ES-I3 (cell line): Measurements from ENCODE around the gene STYXL2.

ENCODE experiments used
- H3K36me3 ChIP-seq: 2 replicates; pipeline ENCODE4 v1.6.1; 2013; ENCODE audit warnings: mild to moderate bottlenecking, low read length, control low read depth, moderate library complexity; ENCODE audit not compliant: insufficient read depth
- H3K4me1 ChIP-seq: 2 replicates; pipeline ENCODE4 v1.6.1; 2013; ENCODE audit warnings: mild to moderate bottlenecking, control low read depth, low read length; ENCODE audit not compliant: insufficient read depth
- H3K9ac ChIP-seq: 2 replicates; pipeline ENCODE4 v1.6.1; 2013; ENCODE audit warnings: low read depth, mild to moderate bottlenecking, low read length, moderate library complexity
- H3K9me3 ChIP-seq: 2 replicates; pipeline ENCODE4 v1.6.1; 2013; ENCODE audit warnings: mild to moderate bottlenecking, low read length, moderate library complexity; ENCODE audit not compliant: control insufficient read depth, insufficient read depth

STYXL2 gene

GRCh38 chr1:167093846-167094516 is at the start of gene STYXL2:
Gene STYXL2, plus strand, starts transcription at chr1:167094075. Its CDS starts 775 bp downstream, at chr1:167094850.
- Histone ChIP-seq H3K4me1 (peaks cover 10% of the 10 kb centered on the region; the same call in 1 of the 2 replicates), H3K36me3 (no peaks in the 10 kb centered on the region; the same call in 1 of the 2 replicates), H3K9ac (no peak within 1 kb of the TSS), H3K9me3 (no peaks in the 10 kb centered on the region; the same call in 1 of the 2 replicates)

GRCh38 chr1:167051907-167052306 is 42.0 kb upstream of the STYXL2 start:
- no peak overlapping the region for H3K9ac ChIP-seq
- H3K9me3 ChIP-seq, result no peaks in the 10 kb centered on the region
- no peaks in the 10 kb centered on the region for H3K36me3 ChIP-seq
- H3K4me1 ChIP-seq, result no peaks in the 10 kb centered on the region

GRCh38 chr1:167052389-167052788 is 41.5 kb upstream of the STYXL2 start:
- no peak overlapping the region for H3K9ac ChIP-seq
- H3K36me3 ChIP-seq, result no peaks in the 10 kb centered on the region
- H3K9me3 ChIP-seq, result no peaks in the 10 kb centered on the region
- no peaks in the 10 kb centered on the region for H3K4me1 ChIP-seq

GRCh38 chr1:167054531-167054930 is 39.3 kb upstream of the STYXL2 start:
- Histone ChIP-seq H3K4me1 (no peaks in the 10 kb centered on the region; the same call in 1 of the 2 replicates), H3K36me3 (no peaks in the 10 kb centered on the region), H3K9me3 (no peaks in the 10 kb centered on the region), H3K9ac (no peak overlapping the region)

- no peaks in the 10 kb centered on the region for H3K36me3 ChIP-seq
- no peaks in the 10 kb centered on the region for H3K9me3 ChIP-seq
These were observed 38.8 kb upstream of the STYXL2 start for GRCh38 chr1:167054946-167055630.

GRCh38 chr1:167056529-167057231 is 37.2 kb upstream of the STYXL2 start:
- Histone ChIP-seq H3K9me3 (no peaks in the 10 kb centered on the region), H3K36me3 (no peaks in the 10 kb centered on the region), H3K4me1 (no peaks in the 10 kb centered on the region; the same call in 1 of the 2 replicates), H3K9ac (no peak overlapping the region)

More at GRCh38 chr1:167054946-167055630, 38.8 kb upstream of the STYXL2 start:
- H3K9ac ChIP-seq, result no peak overlapping the region
- H3K4me1 ChIP-seq, result no peaks in the 10 kb centered on the region; the same call in 1 of the 2 replicates

- no peaks in the 10 kb centered on the region for H3K36me3 ChIP-seq
These were observed 36.6 kb upstream of the STYXL2 start for GRCh38 chr1:167057241-167057688.

GRCh38 chr1:167059045-167059808 is 34.6 kb upstream of the STYXL2 start:
- peak overlapping the region; percentile 9; the same call in 1 of the 2 replicates for H3K9ac ChIP-seq

More at GRCh38 chr1:167057241-167057688, 36.6 kb upstream of the STYXL2 start:
- H3K9ac ChIP-seq, result no peak overlapping the region
- no peaks in the 10 kb centered on the region; the same call in 1 of the 2 replicates for H3K4me1 ChIP-seq
- H3K9me3 ChIP-seq, result no peaks in the 10 kb centered on the region

GRCh38 chr1:167059809-167060107 is 34.1 kb upstream of the STYXL2 start:
- H3K4me1 ChIP-seq, result no peaks in the 10 kb centered on the region; the same call in 1 of the 2 replicates
- H3K9ac ChIP-seq, result no peak overlapping the region; the same call in 1 of the 2 replicates
- H3K36me3 ChIP-seq, result no peaks in the 10 kb centered on the region
- H3K9me3 ChIP-seq, result no peaks in the 10 kb centered on the region

More at GRCh38 chr1:167059045-167059808, 34.6 kb upstream of the STYXL2 start:
- Histone ChIP-seq H3K9me3 (no peaks in the 10 kb centered on the region), H3K36me3 (no peaks in the 10 kb centered on the region), H3K4me1 (no peaks in the 10 kb centered on the region; the same call in 1 of the 2 replicates)

- Histone ChIP-seq H3K4me1 (no peaks in the 10 kb centered on the region; the same call in 1 of the 2 replicates), H3K9me3 (no peaks in the 10 kb centered on the region), H3K9ac (no peak overlapping the region), H3K36me3 (no peaks in the 10 kb centered on the region)
These were observed 33.5 kb upstream of the STYXL2 start for GRCh38 chr1:167060141-167061072.

- no peak overlapping the region for H3K9ac ChIP-seq
- H3K36me3 ChIP-seq, result no peaks in the 10 kb centered on the region
- H3K9me3 ChIP-seq, result no peaks in the 10 kb centered on the region
- no peaks in the 10 kb centered on the region; the same call in none of the 2 replicates for H3K4me1 ChIP-seq
These were observed 32.8 kb upstream of the STYXL2 start for GRCh38 chr1:167061073-167061464.

- no peak overlapping the region for H3K9ac ChIP-seq
- H3K4me1 ChIP-seq, result no peaks in the 10 kb centered on the region; the same call in 1 of the 2 replicates
- H3K36me3 ChIP-seq, result no peaks in the 10 kb centered on the region
- no peaks in the 10 kb centered on the region for H3K9me3 ChIP-seq
These were observed 29.3 kb upstream of the STYXL2 start for GRCh38 chr1:167064621-167065020.

GRCh38 chr1:167065471-167065870 is 28.4 kb upstream of the STYXL2 start:
- H3K9me3 ChIP-seq, result no peaks in the 10 kb centered on the region
- no peaks in the 10 kb centered on the region for H3K36me3 ChIP-seq
- H3K9ac ChIP-seq, result no peak overlapping the region
- no peaks in the 10 kb centered on the region; the same call in 1 of the 2 replicates for H3K4me1 ChIP-seq
